Endothelial cell of umbilical vein (primary cell): ENCODE measurements around the gene CLCN2.

Experiments used
- CTCF ChIP-seq, 2 donors: IDR thresholded peaks; 1 replicate in 1 of 2; 2 replicates in 1 of 2; pipeline ENCODE4 v1.5.1; 2011; ENCODE audit warnings: low read length in 2 of 2, mild to moderate bottlenecking in 2 of 2, moderate library complexity in 2 of 2, control low read depth in 1 of 2, inconsistent platforms in 1 of 2, low read depth in 1 of 2; ENCODE audit not compliant: insufficient read depth in 1 of 2; ENCODE audit errors: extremely low read depth in 1 of 2
- EZH2 ChIP-seq: IDR thresholded peaks from 2 replicates; pipeline ENCODE4 v1.6.1; 2012; ENCODE audit warnings: borderline replicate concordance, low read depth, mild to moderate bottlenecking, moderate library complexity, low read length, inconsistent platforms; ENCODE audit not compliant: severe bottlenecking
- MAX ChIP-seq: IDR thresholded peaks from 2 replicates; pipeline ENCODE4 v1.6.1; 2011; ENCODE audit not compliant: insufficient read depth, insufficient read length
- MYC ChIP-seq: IDR thresholded peaks from one replicate; pipeline ENCODE4 v1.6.1; 2011; ENCODE audit warnings: mild to moderate bottlenecking, low read depth, low read length
- POLR2A ChIP-seq: IDR thresholded peaks from 2 replicates; pipeline ENCODE4 v1.6.1; 2012; ENCODE audit warnings: low read depth, mild to moderate bottlenecking, control low read depth, low read length
- POLR2AphosphoS5 ChIP-seq: IDR thresholded peaks from 2 replicates; pipeline ENCODE4 v1.6.1; 2012; ENCODE audit warnings: low read depth, mild to moderate bottlenecking, control low read depth, low read length, moderate library complexity; ENCODE audit not compliant: insufficient read depth

- no peak for TF ChIP-seq CTCF (IDR thresholded peaks at IDR 0.05; ENCODE audit: extremely low read depth in 1 of 2, insufficient read depth in 1 of 2, low read depth in 1 of 2, low read length in 2 of 2)
- TF ChIP-seq MAX, result no peak
- no peak for TF ChIP-seq POLR2A
- no peak for TF ChIP-seq MYC
- TF ChIP-seq EZH2, result no peak
- TF ChIP-seq POLR2AphosphoS5, result no peak
Measured at GRCh38 chr3:184377882-184378445, 16.6 kb upstream of the CLCN2 start, which contains the start of gene THPO.
